HepG2 (cell line): Measurements from ENCODE around the gene ELFN1. TPM values are rescaled to one million over a fixed set of nuclear protein-coding genes. Genes with fewer than 3 reads are reported as not detected.

Experiments used
- ATAC-seq: fragments of 200-7000 bp; cut with Tn5 transposase; 3 replicates; pipeline ENCODE4 v1.9.1; 2020; ENCODE audit warnings: mild to moderate bottlenecking, moderate library complexity
- BruUV-seq: library from RNA; stranded (reverse); fragments of 400-500 nt; replicated peaks from 2 replicates; lab custom pipeline; 2021; lab: Mats Ljungman, UMichigan
- CTCF ChIA-PET: fragments of 300-600 bp; formaldehyde crosslinking; extraction: SDS; loops from one replicate; lab custom pipeline; 2021; ENCODE audit warnings: low total read pairs, inconsistent platforms, low intra/inter-chr PET ratio; lab: Yijun Ruan, JAX
- POLR2A ChIA-PET: fragments of 350-600 bp; sonication (Branson Sonifier 250); formaldehyde crosslinking; loops from one replicate; lab custom pipeline; 2020; ENCODE audit warnings: antibody characterized with exemption, inconsistent platforms; lab: Yijun Ruan, JAX
- DNase-seq: peaks from one replicate; pipeline ENCODE4 v3.0.0-alpha.2; 2015; ENCODE audit warnings: low spot score
- FAIRE-seq: peaks from 3 replicates; lab custom pipeline; 2011; peaks lifted over from hg19 to GRCh38; lab: Jason Lieb, UNC
- H2AFZ ChIP-seq: one replicate; pipeline ENCODE4 v1.6.1; 2011; ENCODE audit warnings: low read length, inconsistent platforms
- H3K27ac ChIP-seq: fragments of 300-600 bp; 3 replicates; pipeline ENCODE4 v1.8.0; 2011; ENCODE audit warnings: mixed run types, mild to moderate bottlenecking, mixed read lengths, low read length, inconsistent platforms; ENCODE audit not compliant: insufficient read depth; ENCODE audit errors: extremely low read length
- H3K27me3 ChIP-seq, 2 experiments: fragments of 200-600 bp in 1 of 2; 2 replicates in 1 of 2; 3 replicates in 1 of 2; pipeline versions ENCODE4 v1.6.0 to v1.8.0; 2011; ENCODE audit warnings: low read length in 2 of 2, mild to moderate bottlenecking in 2 of 2, moderate library complexity in 2 of 2, inconsistent platforms in 1 of 2; ENCODE audit not compliant: insufficient read depth in 2 of 2, control insufficient read depth in 1 of 2
- H3K36me3 ChIP-seq, 2 experiments: fragments of 200-600 bp in 1 of 2; replicated peaks in 1 of 2; 2 replicates in 1 of 2; 3 replicates in 1 of 2; pipeline versions ENCODE4 v1.5.1 to v1.8.0; 2011; ENCODE audit warnings: low read length in 2 of 2, inconsistent platforms in 1 of 2; ENCODE audit not compliant: insufficient read depth in 2 of 2, control insufficient read depth in 1 of 2
- H3K4me1 ChIP-seq: 2 replicates; pipeline ENCODE4 v1.5.1; 2012; ENCODE audit warnings: low read length, inconsistent platforms; ENCODE audit not compliant: insufficient read depth
- H3K4me2 ChIP-seq: 2 replicates; pipeline ENCODE4 v1.6.0; 2011; ENCODE audit warnings: low read depth, low read length, inconsistent platforms
- H3K4me3 ChIP-seq, 3 experiments: fragments of 200-600 bp in 1 of 3; sonication (generic), shearing (Covaris generic) in 1 of 3; replicated peaks in 1 of 3; 2 replicates each; pipeline ENCODE4 v1.5.1; 2011 to 2016; ENCODE audit warnings: low read length in 3 of 3, inconsistent platforms in 2 of 3, low read depth in 2 of 3, mild to moderate bottlenecking in 2 of 3, control low read depth in 1 of 3, mixed read lengths in 1 of 3; ENCODE audit not compliant: insufficient read depth in 1 of 3
- H3K79me2 ChIP-seq: one replicate; pipeline ENCODE4 v1.6.1; 2011; ENCODE audit warnings: low read length, inconsistent platforms; ENCODE audit not compliant: insufficient read depth
- H3K9ac ChIP-seq: 2 replicates; pipeline ENCODE4 v1.6.0; 2011; ENCODE audit warnings: mild to moderate bottlenecking, low read depth, low read length, inconsistent platforms; ENCODE audit not compliant: insufficient read depth
- H3K9me3 ChIP-seq: 2 replicates; pipeline ENCODE4 v1.5.1; 2012; ENCODE audit warnings: mild to moderate bottlenecking, low read length
- H4K20me1 ChIP-seq: 2 replicates; pipeline ENCODE4 v1.6.0; 2011; ENCODE audit warnings: inconsistent platforms, mild to moderate bottlenecking, low read length, moderate library complexity; ENCODE audit not compliant: insufficient read depth
- DNMT1 ChIP-seq: sonication (generic); formaldehyde crosslinking; IDR thresholded peaks from 2 replicates; pipeline ENCODE4 v1.5.1; 2020; ENCODE audit warnings: mild to moderate bottlenecking, missing genetic modification reagents
- SIX1 ChIP-seq: sonication (generic); formaldehyde crosslinking; IDR thresholded peaks from 2 replicates; pipeline ENCODE4 v1.4.0; 2020; ENCODE audit warnings: missing genetic modification reagents, borderline replicate concordance
- ZNF333 ChIP-seq: sonication (generic); formaldehyde crosslinking; IDR thresholded peaks from 2 replicates; pipeline ENCODE4 v1.4.0; 2020; ENCODE audit warnings: mild to moderate bottlenecking, missing genetic modification reagents, borderline replicate concordance
- WGBS: methylation state at CpG from one replicate; pipeline ENCODE4 v1.1.6; 2017; ENCODE audit warnings: low lambda C conversion rate; 5-methylcytosine and 5-hydroxymethylcytosine counted together
- in situ Hi-C: cut with HindIII; loops from 2 replicates; pipeline ENCODE4 v1.10.0; 2017; ENCODE audit warnings: low pct_unique_long_range_greater_than_20kb; ENCODE audit not compliant: extremely low pct_ligation_motif_present
- intact Hi-C: fragments of 100-400 bp; cut with micrococcal nuclease; formaldehyde crosslinking; loops from one replicate; pipeline ENCODE4 v1.10.0; 2022; ENCODE audit not compliant: unreplicated experiment
- polyA plus RNA-seq, 8 experiments: library from polyadenylated mRNA; depleted of rRNA in 3 of 8; stranded (reverse) in 7 of 8; unstranded in 1 of 8; fragments of >200 nt; fragmentation: Illumina TruSeq in 4 of 8; extraction: Trizol in 4 of 8; gene quantifications; 2 replicates each; pipeline versions ENCODE4 v1.2.1 to v1.2.3, GENCODE V29; 2011 to 2016; ENCODE audit warnings: low read depth in 4 of 8, missing spikeins in 1 of 8, mixed read lengths in 1 of 8; ENCODE audit not compliant: insufficient read depth in 1 of 8
- total RNA-seq, 5 experiments: library from RNA; depleted of rRNA; stranded (reverse); fragments of >200 nt; fragmentation: Illumina TruSeq; extraction: Trizol; gene quantifications; 2 replicates each; pipeline ENCODE4 v1.2.3, GENCODE V29; 2016; ENCODE audit warnings: low read depth in 1 of 5
- TF ChIP-seq, protein P1 (sequence below): fragments of 450-650 bp; IDR thresholded peaks from 2 replicates; pipeline ENCODE4 v1.6.1; 2017; ENCODE audit warnings: mild to moderate bottlenecking
- TF ChIP-seq, protein P2 (sequence below): sonication (generic); formaldehyde crosslinking; conservative IDR thresholded peaks from 2 replicates; pipeline ENCODE4 v1.4.0; 2020; ENCODE audit warnings: missing genetic modification reagents
- TF ChIP-seq, protein P3 (sequence below): sonication (generic); formaldehyde crosslinking; IDR thresholded peaks from 2 replicates; pipeline ENCODE4 v1.5.1; 2020; ENCODE audit warnings: mild to moderate bottlenecking, missing genetic modification reagents, moderate library complexity
- TF ChIP-seq, protein P4 (sequence below): sonication (generic); formaldehyde crosslinking; IDR thresholded peaks from 2 replicates; pipeline ENCODE4 v1.4.0; 2020; ENCODE audit warnings: missing genetic modification reagents

ELFN1 gene
- total and polyA plus RNA-seq, 2 of the 13 experiments (the other 11 are each of a cell fraction or from before 2014, with no cell fraction given), result 0.13 to 0.18 TPM

DNA sequence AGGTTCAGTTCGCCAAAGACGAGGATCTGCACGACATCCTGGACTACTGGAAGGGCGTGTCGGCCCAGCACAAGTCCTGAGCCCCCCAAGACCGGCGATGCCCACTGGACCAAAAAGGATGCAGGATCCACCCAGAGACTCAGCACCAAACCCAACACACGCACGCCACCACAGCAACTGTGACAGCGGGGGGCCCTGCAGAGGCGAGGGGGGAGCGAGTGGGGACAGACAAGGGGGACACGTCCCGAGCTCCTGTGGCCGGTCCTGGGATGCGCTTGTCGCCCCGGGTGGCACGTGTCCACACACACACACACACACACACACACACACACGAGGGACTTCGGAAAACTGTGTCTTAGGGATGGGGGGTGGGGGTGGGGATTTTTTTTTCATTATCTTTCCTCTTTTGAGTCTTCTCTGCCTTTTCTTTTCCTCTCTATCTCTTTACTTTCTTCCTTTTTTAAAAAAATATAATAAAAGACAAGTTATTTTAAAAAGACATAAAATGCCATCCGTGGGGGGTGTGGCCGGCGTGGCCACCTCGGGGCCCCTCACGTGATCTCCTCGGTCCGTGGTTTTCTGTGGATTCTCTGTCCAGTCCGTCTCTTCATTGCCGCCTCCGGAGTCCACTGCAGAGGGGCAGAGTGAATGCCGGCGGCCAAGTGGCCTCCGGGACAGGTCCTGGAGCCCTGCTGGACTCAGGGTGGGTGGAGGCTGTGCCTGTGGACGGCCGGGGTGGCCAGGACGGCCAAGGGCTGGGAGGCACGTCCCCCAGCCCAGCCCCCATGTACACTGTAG lies 77.1 kb downstream of the ELFN1 start (continued):
- TF ChIP-seq, protein P1, sequence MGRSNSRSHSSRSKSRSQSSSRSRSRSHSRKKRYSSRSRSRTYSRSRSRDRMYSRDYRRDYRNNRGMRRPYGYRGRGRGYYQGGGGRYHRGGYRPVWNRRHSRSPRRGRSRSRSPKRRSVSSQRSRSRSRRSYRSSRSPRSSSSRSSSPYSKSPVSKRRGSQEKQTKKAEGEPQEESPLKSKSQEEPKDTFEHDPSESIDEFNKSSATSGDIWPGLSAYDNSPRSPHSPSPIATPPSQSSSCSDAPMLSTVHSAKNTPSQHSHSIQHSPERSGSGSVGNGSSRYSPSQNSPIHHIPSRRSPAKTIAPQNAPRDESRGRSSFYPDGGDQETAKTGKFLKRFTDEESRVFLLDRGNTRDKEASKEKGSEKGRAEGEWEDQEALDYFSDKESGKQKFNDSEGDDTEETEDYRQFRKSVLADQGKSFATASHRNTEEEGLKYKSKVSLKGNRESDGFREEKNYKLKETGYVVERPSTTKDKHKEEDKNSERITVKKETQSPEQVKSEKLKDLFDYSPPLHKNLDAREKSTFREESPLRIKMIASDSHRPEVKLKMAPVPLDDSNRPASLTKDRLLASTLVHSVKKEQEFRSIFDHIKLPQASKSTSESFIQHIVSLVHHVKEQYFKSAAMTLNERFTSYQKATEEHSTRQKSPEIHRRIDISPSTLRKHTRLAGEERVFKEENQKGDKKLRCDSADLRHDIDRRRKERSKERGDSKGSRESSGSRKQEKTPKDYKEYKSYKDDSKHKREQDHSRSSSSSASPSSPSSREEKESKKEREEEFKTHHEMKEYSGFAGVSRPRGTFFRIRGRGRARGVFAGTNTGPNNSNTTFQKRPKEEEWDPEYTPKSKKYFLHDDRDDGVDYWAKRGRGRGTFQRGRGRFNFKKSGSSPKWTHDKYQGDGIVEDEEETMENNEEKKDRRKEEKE, result no peak
- TF ChIP-seq, all 625 proteins: peak for 0

DNA sequence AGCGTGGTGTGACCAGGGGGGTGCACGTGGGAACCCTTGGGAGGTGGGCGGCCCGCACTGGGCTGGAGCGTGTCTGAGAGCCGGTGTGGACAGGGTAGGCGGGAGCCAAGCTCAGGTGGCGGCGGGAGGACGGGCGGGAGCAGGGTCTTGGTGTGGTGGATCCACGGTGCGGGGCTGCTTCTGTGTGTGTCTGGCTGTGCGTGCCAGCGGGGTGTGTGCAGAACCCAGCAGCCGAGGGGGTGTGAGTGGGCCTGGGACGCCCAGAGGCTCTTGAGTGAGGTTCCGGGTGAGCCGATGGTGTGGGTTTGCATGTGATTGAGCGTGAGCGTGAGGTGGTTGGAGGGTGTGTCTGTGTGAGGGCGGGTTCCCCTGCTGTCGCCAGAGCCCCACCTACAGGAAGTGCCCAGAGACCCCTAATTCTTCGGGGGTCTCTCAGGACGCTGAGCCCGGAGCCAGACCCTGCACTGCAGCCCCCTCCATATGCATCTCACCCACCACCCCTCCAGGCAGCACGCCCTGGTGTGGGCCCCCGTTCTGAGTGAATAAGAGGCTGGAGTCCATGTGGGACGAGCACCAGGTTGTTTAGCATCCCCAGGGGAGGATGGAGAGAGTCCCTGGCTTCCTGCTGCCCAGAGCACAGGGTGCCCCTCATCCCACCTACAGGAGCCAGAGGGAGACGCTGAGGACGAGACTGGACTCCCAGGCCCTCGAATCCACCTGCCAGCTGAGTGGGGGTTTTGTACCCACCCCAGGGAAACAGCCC lies 78.2 kb downstream of the ELFN1 start:
- no TSS peak for BruUV-seq
- Histone ChIP-seq H3K27me3 (peaks cover 8 to 35% of the 10 kb centered on the region in 2 experiments; a peak in 4 of 5 replicates), H3K36me3 (no peaks in the 10 kb centered on the region), H3K4me2 (no peak overlapping the region), H3K9me3 (no peaks in the 10 kb centered on the region), H3K4me3 (no peak overlapping the region), H3K79me2 (no peaks in the 10 kb centered on the region), H3K27ac (no peak overlapping the region), H3K4me1 (peaks cover 37% of the 10 kb centered on the region), H3K9ac (no peak overlapping the region), H4K20me1 (no peaks in the 10 kb centered on the region), H2AFZ (no peak overlapping the region)
- intact Hi-C loops (no loop called here), in situ Hi-C loops (no loop called here)
- CTCF ChIA-PET, result no interaction called here
- ATAC-seq, result peak; percentile 18; the same call in 2 of the 3 replicates
- FAIRE-seq, result no peak
- DNase-seq, result no peak
- 53% methylated on average over 19 of the region's 32 CpGs for WGBS
- POLR2A ChIA-PET, result no interaction called here
- TF ChIP-seq ZNF333 (CRISPR knock-in tag) (no peak), SIX1 (no peak), DNMT1 (CRISPR knock-in tag) (0 out of 2 replicates have a peak, but pooled peaks have one; percentile 27)
- TF ChIP-seq, protein P2, sequence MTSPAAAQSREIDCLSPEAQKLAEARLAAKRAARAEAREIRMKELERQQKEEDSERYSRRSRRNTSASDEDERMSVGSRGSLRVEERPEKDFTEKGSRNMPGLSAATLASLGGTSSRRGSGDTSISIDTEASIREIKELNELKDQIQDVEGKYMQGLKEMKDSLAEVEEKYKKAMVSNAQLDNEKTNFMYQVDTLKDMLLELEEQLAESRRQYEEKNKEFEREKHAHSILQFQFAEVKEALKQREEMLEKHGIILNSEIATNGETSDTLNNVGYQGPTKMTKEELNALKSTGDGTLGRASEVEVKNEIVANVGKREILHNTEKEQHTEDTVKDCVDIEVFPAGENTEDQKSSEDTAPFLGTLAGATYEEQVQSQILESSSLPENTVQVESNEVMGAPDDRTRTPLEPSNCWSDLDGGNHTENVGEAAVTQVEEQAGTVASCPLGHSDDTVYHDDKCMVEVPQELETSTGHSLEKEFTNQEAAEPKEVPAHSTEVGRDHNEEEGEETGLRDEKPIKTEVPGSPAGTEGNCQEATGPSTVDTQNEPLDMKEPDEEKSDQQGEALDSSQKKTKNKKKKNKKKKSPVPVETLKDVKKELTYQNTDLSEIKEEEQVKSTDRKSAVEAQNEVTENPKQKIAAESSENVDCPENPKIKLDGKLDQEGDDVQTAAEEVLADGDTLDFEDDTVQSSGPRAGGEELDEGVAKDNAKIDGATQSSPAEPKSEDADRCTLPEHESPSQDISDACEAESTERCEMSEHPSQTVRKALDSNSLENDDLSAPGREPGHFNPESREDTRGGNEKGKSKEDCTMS (CRISPR knock-in tag), result no peak
- TF ChIP-seq, protein P3, sequence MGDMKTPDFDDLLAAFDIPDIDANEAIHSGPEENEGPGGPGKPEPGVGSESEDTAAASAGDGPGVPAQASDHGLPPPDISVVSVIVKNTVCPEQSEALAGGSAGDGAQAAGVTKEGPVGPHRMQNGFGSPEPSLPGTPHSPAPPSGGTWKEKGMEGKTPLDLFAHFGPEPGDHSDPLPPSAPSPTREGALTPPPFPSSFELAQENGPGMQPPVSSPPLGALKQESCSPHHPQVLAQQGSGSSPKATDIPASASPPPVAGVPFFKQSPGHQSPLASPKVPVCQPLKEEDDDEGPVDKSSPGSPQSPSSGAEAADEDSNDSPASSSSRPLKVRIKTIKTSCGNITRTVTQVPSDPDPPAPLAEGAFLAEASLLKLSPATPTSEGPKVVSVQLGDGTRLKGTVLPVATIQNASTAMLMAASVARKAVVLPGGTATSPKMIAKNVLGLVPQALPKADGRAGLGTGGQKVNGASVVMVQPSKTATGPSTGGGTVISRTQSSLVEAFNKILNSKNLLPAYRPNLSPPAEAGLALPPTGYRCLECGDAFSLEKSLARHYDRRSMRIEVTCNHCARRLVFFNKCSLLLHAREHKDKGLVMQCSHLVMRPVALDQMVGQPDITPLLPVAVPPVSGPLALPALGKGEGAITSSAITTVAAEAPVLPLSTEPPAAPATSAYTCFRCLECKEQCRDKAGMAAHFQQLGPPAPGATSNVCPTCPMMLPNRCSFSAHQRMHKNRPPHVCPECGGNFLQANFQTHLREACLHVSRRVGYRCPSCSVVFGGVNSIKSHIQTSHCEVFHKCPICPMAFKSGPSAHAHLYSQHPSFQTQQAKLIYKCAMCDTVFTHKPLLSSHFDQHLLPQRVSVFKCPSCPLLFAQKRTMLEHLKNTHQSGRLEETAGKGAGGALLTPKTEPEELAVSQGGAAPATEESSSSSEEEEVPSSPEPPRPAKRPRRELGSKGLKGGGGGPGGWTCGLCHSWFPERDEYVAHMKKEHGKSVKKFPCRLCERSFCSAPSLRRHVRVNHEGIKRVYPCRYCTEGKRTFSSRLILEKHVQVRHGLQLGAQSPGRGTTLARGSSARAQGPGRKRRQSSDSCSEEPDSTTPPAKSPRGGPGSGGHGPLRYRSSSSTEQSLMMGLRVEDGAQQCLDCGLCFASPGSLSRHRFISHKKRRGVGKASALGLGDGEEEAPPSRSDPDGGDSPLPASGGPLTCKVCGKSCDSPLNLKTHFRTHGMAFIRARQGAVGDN (CRISPR knock-in tag), result peak; percentile 30; the same call in 1 of the 2 replicates
- TF ChIP-seq, protein P4, sequence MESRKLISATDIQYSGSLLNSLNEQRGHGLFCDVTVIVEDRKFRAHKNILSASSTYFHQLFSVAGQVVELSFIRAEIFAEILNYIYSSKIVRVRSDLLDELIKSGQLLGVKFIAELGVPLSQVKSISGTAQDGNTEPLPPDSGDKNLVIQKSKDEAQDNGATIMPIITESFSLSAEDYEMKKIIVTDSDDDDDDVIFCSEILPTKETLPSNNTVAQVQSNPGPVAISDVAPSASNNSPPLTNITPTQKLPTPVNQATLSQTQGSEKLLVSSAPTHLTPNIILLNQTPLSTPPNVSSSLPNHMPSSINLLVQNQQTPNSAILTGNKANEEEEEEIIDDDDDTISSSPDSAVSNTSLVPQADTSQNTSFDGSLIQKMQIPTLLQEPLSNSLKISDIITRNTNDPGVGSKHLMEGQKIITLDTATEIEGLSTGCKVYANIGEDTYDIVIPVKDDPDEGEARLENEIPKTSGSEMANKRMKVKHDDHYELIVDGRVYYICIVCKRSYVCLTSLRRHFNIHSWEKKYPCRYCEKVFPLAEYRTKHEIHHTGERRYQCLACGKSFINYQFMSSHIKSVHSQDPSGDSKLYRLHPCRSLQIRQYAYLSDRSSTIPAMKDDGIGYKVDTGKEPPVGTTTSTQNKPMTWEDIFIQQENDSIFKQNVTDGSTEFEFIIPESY (CRISPR knock-in tag), result peak; percentile 52; the same call in 1 of the 2 replicates
